Mucosa of stomach (tissue), 1 donor: ENCODE data around the gene TNFAIP8L1.
A peak's percentile ranks its signal among the peaks of the same experiment; 100 is the strongest.

Experiments used
- H3K27me3 ChIP-seq: one replicate; pipeline ENCODE4 v1.7.0; 2013; ENCODE audit warnings: mild to moderate bottlenecking, low read length; ENCODE audit not compliant: control insufficient read depth, insufficient read depth
- H3K36me3 ChIP-seq: one replicate; pipeline ENCODE4 v1.7.0; 2013; ENCODE audit warnings: low read length; ENCODE audit not compliant: control insufficient read depth, insufficient read depth
- H3K4me1 ChIP-seq: one replicate; pipeline ENCODE4 v1.7.0; 2013; ENCODE audit warnings: mild to moderate bottlenecking, low read length; ENCODE audit not compliant: control insufficient read depth, insufficient read depth
- H3K4me3 ChIP-seq: one replicate; pipeline ENCODE4 v1.7.0; 2013; ENCODE audit warnings: low read length
- H3K9ac ChIP-seq: one replicate; pipeline ENCODE4 v1.7.0; 2013; ENCODE audit warnings: mild to moderate bottlenecking, low read length, moderate library complexity
- H3K9me3 ChIP-seq: one replicate; pipeline ENCODE4 v1.7.0; 2013; ENCODE audit warnings: mild to moderate bottlenecking, low read length, moderate library complexity; ENCODE audit not compliant: control insufficient read depth
- donor health status: Pancreatic carcinoma.

The TNFAIP8L1 gene

GRCh38 chr19:4620675-4621074 lies 18.6 kb upstream of the TNFAIP8L1 start:
- Histone ChIP-seq H3K4me1 (no peaks in the 10 kb centered on the region), H3K9me3 (no peaks in the 10 kb centered on the region), H3K4me3 (no peak overlapping the region), H3K27me3 (no peaks in the 10 kb centered on the region), H3K9ac (no peak overlapping the region), H3K36me3 (no peaks in the 10 kb centered on the region)

- Histone ChIP-seq H3K36me3 (no peaks in the 10 kb centered on the region), H3K4me1 (no peaks in the 10 kb centered on the region), H3K9ac (no peak overlapping the region), H3K27me3 (no peaks in the 10 kb centered on the region), H3K4me3 (no peak overlapping the region), H3K9me3 (no peaks in the 10 kb centered on the region)
These were observed 16.5 kb upstream of the TNFAIP8L1 start for GRCh38 chr19:4622695-4623421.

- Histone ChIP-seq H3K4me1 (no peaks in the 10 kb centered on the region), H3K9ac (no peak overlapping the region), H3K9me3 (no peaks in the 10 kb centered on the region), H3K36me3 (no peaks in the 10 kb centered on the region), H3K27me3 (no peaks in the 10 kb centered on the region), H3K4me3 (no peak overlapping the region)
These were observed 15.0 kb upstream of the TNFAIP8L1 start for GRCh38 chr19:4624301-4624700.

GRCh38 chr19:4624733-4625362 lies 14.5 kb upstream of the TNFAIP8L1 start:
- Histone ChIP-seq H3K9me3 (no peaks in the 10 kb centered on the region), H3K9ac (no peak overlapping the region), H3K4me1 (no peaks in the 10 kb centered on the region), H3K36me3 (no peaks in the 10 kb centered on the region), H3K27me3 (no peaks in the 10 kb centered on the region), H3K4me3 (no peak overlapping the region)

- Histone ChIP-seq H3K27me3 (peaks cover 18% of the 10 kb centered on the region), H3K9ac (no peak overlapping the region), H3K36me3 (no peaks in the 10 kb centered on the region), H3K4me3 (no peak overlapping the region), H3K4me1 (peaks cover 12% of the 10 kb centered on the region), H3K9me3 (no peaks in the 10 kb centered on the region)
These were observed 6.0 kb upstream of the TNFAIP8L1 start for GRCh38 chr19:4633140-4633967.

GRCh38 chr19:4635754-4636116 lies 3.6 kb upstream of the TNFAIP8L1 start:
- Histone ChIP-seq H3K4me1 (peaks cover 29% of the 10 kb centered on the region), H3K36me3 (no peaks in the 10 kb centered on the region), H3K4me3 (no peak overlapping the region), H3K27me3 (peaks cover 18% of the 10 kb centered on the region), H3K9ac (peak overlapping the region; percentile 75), H3K9me3 (no peaks in the 10 kb centered on the region)

- peak overlapping the region; percentile 75 for H3K9ac ChIP-seq
- no peaks in the 10 kb centered on the region for H3K9me3 ChIP-seq
- H3K36me3 ChIP-seq, result no peaks in the 10 kb centered on the region
- H3K27me3 ChIP-seq, result peaks cover 18% of the 10 kb centered on the region
- H3K4me1 ChIP-seq, result peaks cover 34% of the 10 kb centered on the region
- H3K4me3 ChIP-seq, result no peak overlapping the region
These were observed 3.1 kb upstream of the TNFAIP8L1 start for GRCh38 chr19:4636151-4636717.

- H3K4me3 ChIP-seq, result no peak overlapping the region
- H3K4me1 ChIP-seq, result peaks cover 35% of the 10 kb centered on the region
- no peaks in the 10 kb centered on the region for H3K36me3 ChIP-seq
- peaks cover 18% of the 10 kb centered on the region for H3K27me3 ChIP-seq
- H3K9ac ChIP-seq, result peak overlapping the region; percentile 75
- no peaks in the 10 kb centered on the region for H3K9me3 ChIP-seq
These were observed 2.6 kb upstream of the TNFAIP8L1 start for GRCh38 chr19:4636761-4637160.

GRCh38 chr19:4638317-4638716 lies 999 bp upstream of the TNFAIP8L1 start:
- Histone ChIP-seq H3K9me3 (no peaks in the 10 kb centered on the region), H3K4me1 (peaks cover 35% of the 10 kb centered on the region), H3K9ac (no peak overlapping the region), H3K4me3 (no peak overlapping the region), H3K27me3 (peaks cover 18% of the 10 kb centered on the region), H3K36me3 (no peaks in the 10 kb centered on the region)

- Histone ChIP-seq H3K36me3 (no peaks in the 10 kb centered on the region), H3K4me1 (peaks cover 35% of the 10 kb centered on the region), H3K9ac (peak overlapping the region; percentile 71), H3K9me3 (no peaks in the 10 kb centered on the region), H3K27me3 (peaks cover 10% of the 10 kb centered on the region), H3K4me3 (peak overlapping the region; percentile 89)
These were observed 373 bp downstream of the TNFAIP8L1 start for GRCh38 chr19:4639531-4640246.

- peaks cover 35% of the 10 kb centered on the region for H3K4me1 ChIP-seq
- no peaks in the 10 kb centered on the region for H3K9me3 ChIP-seq
- H3K9ac ChIP-seq, result peak overlapping the region; percentile 71
- no peaks in the 10 kb centered on the region for H3K36me3 ChIP-seq
- H3K27me3 ChIP-seq, result peaks cover 6% of the 10 kb centered on the region
- peak overlapping the region; percentile 89 for H3K4me3 ChIP-seq
These were observed 1.1 kb downstream of the TNFAIP8L1 start for GRCh38 chr19:4640247-4641000.
